ENCODE measurements around the gene MCTS1. TPM values are rescaled to one million over a fixed set of nuclear protein-coding genes. Genes with fewer than 3 reads are reported as not detected.

MCTS1 gene
- total and polyA plus RNA-seq, 2 donors (not counting 3 experiments of a cell fraction or from before 2014, with no cell fraction given): 36.1 to 70.0 TPM

- no peaks in the 10 kb centered on the region for H3K27me3 ChIP-seq (ENCODE audit: control insufficient read depth in 2 of 2, insufficient read depth in 2 of 2, low read length in 2 of 2)
- no peaks in the 10 kb centered on the region for H4K20me1 ChIP-seq (replicated peaks; ENCODE audit: control insufficient read depth, extremely low read depth, insufficient read depth, low read length)
- H3K9me3 ChIP-seq (replicated peaks; ENCODE audit: control insufficient read depth, insufficient read depth, low read length): no peaks in the 10 kb centered on the region
- no TSS peak for BruUV-seq (replicated peaks)
- CTCF ChIA-PET: interaction anchor here (2.7 kb wide), 1 partner anchor 70 kb away, joined by 7 read pairs; no protein-coding TSS in a partner anchor
- intact Hi-C loops (cut with micrococcal nuclease) (no loop called here), dilution Hi-C loops (cut with MboI; ENCODE audit: extremely low pct_ligation_motif_present, low sequenced_read_pairs) (no loop called here)
- DNase-seq (ENCODE audit: low read depth, low spot score) (no peak), FAIRE-seq (no peak)
- H3K4me1 ChIP-seq (ENCODE audit: control insufficient read depth, extremely low read depth, insufficient read depth, low read length): peaks cover 26% of the 10 kb centered on the region
- H3K9me1 ChIP-seq (replicated peaks; ENCODE audit: control insufficient read depth, extremely low read depth, insufficient read depth, low read length): no peaks in the 10 kb centered on the region
- H3K27ac ChIP-seq (ENCODE audit: insufficient read depth, low read depth, low read length): no peak overlapping the region
- peaks cover 0 to 5% of the 10 kb centered on the region in 2 experiments for H3K36me3 ChIP-seq (ENCODE audit: control insufficient read depth in 2 of 2, extremely low read depth in 1 of 2, insufficient read depth in 2 of 2, low read length in 2 of 2)
- POLR2A ChIA-PET: no interaction called here
- H3K4me3 ChIP-seq (replicated peaks in 1 of 3; ENCODE audit: insufficient read depth in 1 of 3, low read depth in 1 of 3, low read length in 3 of 3): no peak overlapping the region
- H2AFZ ChIP-seq (ENCODE audit: low read depth, low read length): no peak overlapping the region
- H3K9ac ChIP-seq (replicated peaks; ENCODE audit: extremely low read depth, insufficient read depth, low read length): no peak overlapping the region
- H3K4me2 ChIP-seq (ENCODE audit: insufficient read depth, low read length): peak overlapping the region; percentile 36
- no peak for TF ChIP-seq MAX (IDR thresholded peaks at IDR 0.05; ENCODE audit: insufficient read depth, insufficient read length)
- TF ChIP-seq FOS (IDR thresholded peaks at IDR 0.05; ENCODE audit: borderline replicate concordance, insufficient read depth, low read length): no peak
- TF ChIP-seq CTCF (IDR thresholded peaks at IDR 0.05; ENCODE audit: extremely low read depth in 1 of 2, insufficient read depth in 1 of 2, low read depth in 1 of 2, low read length in 2 of 2): no peak
- no peak for TF ChIP-seq MYC (IDR thresholded peaks at IDR 0.05; ENCODE audit: low read depth, low read length)
- H3K79me2 ChIP-seq (ENCODE audit: control insufficient read depth, insufficient read depth, low read length): peaks cover 90% of the 10 kb centered on the region
Measured at GRCh38 chrX:120556251-120556650, 47.6 kb upstream of the MCTS1 start.

GRCh38 chrX:120559804-120560203 is 44.1 kb upstream of the MCTS1 start:
- FAIRE-seq: peak; percentile 59
- Histone ChIP-seq H3K27ac (ENCODE audit: insufficient read depth, low read depth, low read length) (peak overlapping the region; percentile 94), H4K20me1 (replicated peaks; ENCODE audit: control insufficient read depth, extremely low read depth, insufficient read depth, low read length) (no peaks in the 10 kb centered on the region), H3K9ac (replicated peaks; ENCODE audit: extremely low read depth, insufficient read depth, low read length) (peak overlapping the region; percentile 92), H3K9me3 (replicated peaks; ENCODE audit: control insufficient read depth, insufficient read depth, low read length) (no peaks in the 10 kb centered on the region), H3K4me1 (ENCODE audit: control insufficient read depth, extremely low read depth, insufficient read depth, low read length) (peaks cover 28% of the 10 kb centered on the region), H3K27me3 (ENCODE audit: control insufficient read depth in 2 of 2, insufficient read depth in 2 of 2, low read length in 2 of 2) (no peaks in the 10 kb centered on the region), H3K9me1 (replicated peaks; ENCODE audit: control insufficient read depth, extremely low read depth, insufficient read depth, low read length) (no peaks in the 10 kb centered on the region), H3K36me3 (ENCODE audit: control insufficient read depth in 2 of 2, extremely low read depth in 1 of 2, insufficient read depth in 2 of 2, low read length in 2 of 2) (peaks cover 0 to 5% of the 10 kb centered on the region in 2 experiments), H3K4me3 (replicated peaks in 1 of 3; ENCODE audit: insufficient read depth in 1 of 3, low read depth in 1 of 3, low read length in 3 of 3) (peak overlapping the region; percentile 81 to 99 (median 98)), H3K4me2 (ENCODE audit: insufficient read depth, low read length) (peak overlapping the region; percentile 61), H2AFZ (ENCODE audit: low read depth, low read length) (no peak overlapping the region), H3K79me2 (ENCODE audit: control insufficient read depth, insufficient read depth, low read length) (peaks cover 63% of the 10 kb centered on the region)
- ChIA-PET CTCF (interaction anchor here (1.9 to 2.1 kb wide), 2 partner anchors 7 to 74 kb away, joined by 6 read pairs; no protein-coding TSS in a partner anchor), POLR2A (no interaction called here)
- no TSS peak for BruUV-seq (replicated peaks)
- dilution Hi-C loops (cut with MboI; ENCODE audit: extremely low pct_ligation_motif_present, low sequenced_read_pairs): no loop called here
- DNase-seq (ENCODE audit: low read depth, low spot score): no peak
- TF ChIP-seq FOS (IDR thresholded peaks at IDR 0.05; ENCODE audit: borderline replicate concordance, insufficient read depth, low read length) (no peak), MAX (IDR thresholded peaks at IDR 0.05; ENCODE audit: insufficient read depth, insufficient read length) (no peak), POLR2A (IDR thresholded peaks at IDR 0.05; ENCODE audit: low read depth, low read length) (no peak), GATA2 (IDR thresholded peaks at IDR 0.05; ENCODE audit: insufficient read depth, insufficient read length, low read depth, low read length) (no peak), JUN (IDR thresholded peaks at IDR 0.05; ENCODE audit: borderline replicate concordance, insufficient read depth, insufficient read length, low read depth) (no peak), CTCF (IDR thresholded peaks at IDR 0.05; ENCODE audit: extremely low read depth in 1 of 2, insufficient read depth in 1 of 2, low read depth in 1 of 2, low read length in 2 of 2) (no peak), EZH2 (IDR thresholded peaks at IDR 0.05; ENCODE audit: borderline replicate concordance, low read depth, low read length, severe bottlenecking) (no peak), POLR2AphosphoS5 (IDR thresholded peaks at IDR 0.05; ENCODE audit: insufficient read depth, low read depth, low read length) (no peak), MYC (IDR thresholded peaks at IDR 0.05; ENCODE audit: low read depth, low read length) (no peak)
- intact Hi-C loops (cut with micrococcal nuclease): loop anchor here (1.0 to 5.0 kb wide), 3 partner anchors 10 to 177 kb away; no protein-coding TSS in a partner anchor

Data from endothelial cell of umbilical vein (primary cell).